BLaER1 treated with 17β-estradiol and CSF1 and Interleukin-3, amounts not matched to agents 10 nM and 100 nM (cell line): ENCODE data around the gene TIGD2.

ENCODE experiments used
- H3K27ac ChIP-seq, 11 experiments: shearing (Covaris generic); formaldehyde crosslinking; 2 replicates each; pipeline ENCODE4 v1.8.1; 2022
- H3K27me3 ChIP-seq, 11 experiments: shearing (Covaris generic); formaldehyde crosslinking; 2 replicates each; pipeline ENCODE4 v1.8.1; 2022
- H3K36me3 ChIP-seq, 11 experiments: shearing (Covaris generic); formaldehyde crosslinking; 2 replicates each; pipeline ENCODE4 v1.8.1; 2022
- H3K4me1 ChIP-seq, 10 experiments: shearing (Covaris generic); formaldehyde crosslinking; 2 replicates each; pipeline ENCODE4 v1.8.1; 2022
- H3K4me2 ChIP-seq, 11 experiments: shearing (Covaris generic); formaldehyde crosslinking; 2 replicates each; pipeline ENCODE4 v1.8.1; 2022
- H3K4me3 ChIP-seq, 10 experiments: shearing (Covaris generic); formaldehyde crosslinking; 2 replicates each; pipeline ENCODE4 v1.8.1; 2022
- H3K9ac ChIP-seq, 11 experiments: shearing (Covaris generic); formaldehyde crosslinking; 2 replicates each; pipeline ENCODE4 v1.8.1; 2022
- H3K9me3 ChIP-seq, 11 experiments: shearing (Covaris generic); formaldehyde crosslinking; replicated peaks in 1 of 11; 2 replicates each; pipeline ENCODE4 v1.8.1; 2022
- H4K20me1 ChIP-seq, 11 experiments: shearing (Covaris generic); formaldehyde crosslinking; 2 replicates each; pipeline ENCODE4 v1.8.1; 2022
- Cebpa-rat ChIP-seq, 11 experiments: shearing (Covaris generic); IDR thresholded peaks; 2 replicates each; pipeline ENCODE4 v1.8.1; 2022

The TIGD2 gene

DNA sequence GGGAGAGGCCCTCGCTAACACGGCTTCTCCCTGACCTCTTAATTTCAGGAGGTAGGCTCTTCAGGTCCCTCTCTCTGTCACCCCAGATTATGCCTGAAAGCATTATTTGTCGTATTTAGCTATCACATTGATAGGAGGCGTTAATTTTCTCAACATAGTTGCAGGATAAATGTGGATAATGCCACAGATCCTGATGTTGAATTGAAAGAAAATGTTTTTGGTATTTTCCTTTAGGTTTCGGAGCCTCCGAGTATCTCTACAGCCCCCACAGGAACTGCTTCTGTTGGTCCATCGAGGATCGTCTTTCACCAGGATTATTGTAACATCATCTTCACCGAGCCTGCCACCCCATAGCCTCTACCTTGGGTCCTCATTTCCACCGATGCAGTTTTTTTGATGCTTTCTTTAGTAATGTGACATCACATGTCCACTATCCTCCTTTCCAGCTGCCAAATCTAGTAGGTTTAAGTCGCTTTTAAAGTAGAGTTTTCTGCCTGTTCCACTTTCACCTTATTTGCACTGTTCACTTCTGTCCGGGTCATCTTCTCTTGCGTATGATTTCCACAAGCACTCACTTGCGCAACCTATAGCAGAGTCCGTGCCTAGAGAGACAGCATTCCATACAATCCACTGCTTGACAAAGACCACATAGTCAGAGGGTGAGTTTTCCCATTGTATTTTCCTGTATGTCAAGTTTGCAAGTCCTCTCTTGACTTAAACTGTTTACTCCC, 665 bp downstream of the TIGD2 start:
- Histone ChIP-seq H3K4me3 (peak overlapping the region; percentile 64 to 83 (median 76)), H3K36me3 (peaks cover 0 to 30% (median 19%) of the 10 kb centered on the region in 11 experiments; a peak in 14 of 22 replicates), H3K4me1 (peaks cover 8 to 21% (median 15%) of the 10 kb centered on the region in 10 experiments), H3K27me3 (peaks cover 9 to 17% (median 14%) of the 10 kb centered on the region in 11 experiments), H4K20me1 (no peaks in the 10 kb centered on the region), H3K4me2 (peak overlapping the region; percentile 78 to 94 (median 89)), H3K9ac (peak overlapping the region; percentile 77 to 94 (median 88)), H3K27ac (peak overlapping the region; percentile 58 to 94 (median 88); a peak in 21 of 22 replicates), H3K9me3 (peaks cover 0 to 43% (median 36%) of the 10 kb centered on the region in 11 experiments; a peak in 18 of 22 replicates)
- TF ChIP-seq Cebpa-rat (IDR thresholded peaks at IDR 0.05), result peak in 4 of 11 experiments; percentile 35 to 62 (median 52); a peak in 5 of 22 replicates

DNA sequence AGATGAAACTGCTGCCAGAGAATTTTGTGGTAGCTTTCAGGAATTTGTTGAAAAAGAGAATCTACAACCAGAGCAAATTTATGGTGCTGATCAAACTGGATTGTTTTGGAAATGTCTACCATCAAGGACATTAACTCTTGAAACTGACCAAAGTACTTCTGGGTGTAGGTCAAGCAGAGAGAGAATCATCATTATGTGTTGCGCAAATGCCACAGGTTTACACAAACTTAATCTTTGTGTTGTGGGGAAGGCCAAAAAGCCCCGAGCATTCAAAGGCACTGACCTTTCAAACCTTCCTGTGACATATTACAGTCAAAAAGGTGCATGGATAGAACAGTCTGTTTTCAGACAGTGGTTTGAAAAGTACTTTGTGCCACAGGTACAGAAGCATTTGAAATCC, 2.1 kb downstream of the TIGD2 start:
- no peaks in the 10 kb centered on the region for H4K20me1 ChIP-seq
- peaks cover 8 to 21% (median 15%) of the 10 kb centered on the region in 10 experiments for H3K4me1 ChIP-seq
- H3K4me2 ChIP-seq, result peak overlapping the region in 3 of 11 experiments; percentile 83 to 91 (median 84); a peak in 1 of 22 replicates
- H3K9me3 ChIP-seq, result peaks cover 0 to 31% (median 21%) of the 10 kb centered on the region in 11 experiments; a peak in 17 of 22 replicates
- H3K27me3 ChIP-seq, result peaks cover 9 to 17% (median 14%) of the 10 kb centered on the region in 11 experiments
- H3K9ac ChIP-seq, result no peak overlapping the region
- peaks cover 0 to 33% (median 22%) of the 10 kb centered on the region in 11 experiments; a peak in 14 of 22 replicates for H3K36me3 ChIP-seq
- H3K4me3 ChIP-seq, result no peak overlapping the region
- no peak overlapping the region for H3K27ac ChIP-seq
- TF ChIP-seq Cebpa-rat (IDR thresholded peaks at IDR 0.05), result no peak

GRCh38 chr4:89114100-89114499, 2.8 kb downstream of the TIGD2 start:
- no peak overlapping the region for H3K27ac ChIP-seq
- H3K9ac ChIP-seq, result no peak overlapping the region
- H4K20me1 ChIP-seq, result no peaks in the 10 kb centered on the region
- TF ChIP-seq Cebpa-rat (IDR thresholded peaks at IDR 0.05), result no peak
- peaks cover 8 to 21% (median 15%) of the 10 kb centered on the region in 10 experiments for H3K4me1 ChIP-seq
- H3K4me3 ChIP-seq, result no peak overlapping the region
- peak overlapping the region in 1 of 11 experiments; percentile 11; a peak in 1 of 22 replicates for H3K4me2 ChIP-seq
- H3K27me3 ChIP-seq, result peaks cover 9 to 17% (median 14%) of the 10 kb centered on the region in 11 experiments
- peaks cover 0 to 33% (median 22%) of the 10 kb centered on the region in 11 experiments; a peak in 14 of 22 replicates for H3K36me3 ChIP-seq
- peaks cover 0 to 24% (median 15%) of the 10 kb centered on the region in 11 experiments; a peak in 12 of 22 replicates for H3K9me3 ChIP-seq

DNA sequence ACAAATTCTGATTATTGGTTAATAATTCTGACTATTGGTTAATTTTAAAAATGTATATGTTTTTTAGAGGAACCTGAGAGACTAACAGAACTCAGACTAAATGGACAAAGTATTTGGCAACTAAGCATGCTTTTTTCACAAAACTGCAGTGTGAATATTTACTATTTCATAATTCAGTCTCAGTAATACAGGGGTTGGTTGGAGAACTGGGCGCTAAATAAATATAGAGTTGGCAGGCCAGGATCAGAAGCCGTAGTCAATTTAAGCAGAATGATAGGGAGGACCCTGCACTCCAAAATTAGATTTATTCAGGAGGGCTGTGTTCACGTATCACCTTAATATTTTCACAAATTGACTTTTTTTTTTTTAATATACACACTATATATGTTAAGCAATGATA, 5.8 kb downstream of the TIGD2 start:
- Histone ChIP-seq H3K4me1 (peaks cover 5 to 17% (median 6%) of the 10 kb centered on the region in 10 experiments), H3K9ac (no peak overlapping the region), H3K9me3 (peaks cover 0 to 23% (median 14%) of the 10 kb centered on the region in 11 experiments; a peak in 12 of 22 replicates), H3K27me3 (no peaks in the 10 kb centered on the region), H4K20me1 (no peaks in the 10 kb centered on the region), H3K27ac (no peak overlapping the region), H3K4me2 (no peak overlapping the region), H3K4me3 (no peak overlapping the region), H3K36me3 (peaks cover 0 to 33% (median 22%) of the 10 kb centered on the region in 11 experiments; a peak in 14 of 22 replicates)
- TF ChIP-seq Cebpa-rat (IDR thresholded peaks at IDR 0.05), result no peak

GRCh38 chr4:89119166-89119565, 7.8 kb downstream of the TIGD2 start:
- no peak overlapping the region for H3K4me3 ChIP-seq
- H3K4me1 ChIP-seq, result peaks cover 0 to 5% (median 0%) of the 10 kb centered on the region in 10 experiments; a peak in 1 of 20 replicates
- no peak for TF ChIP-seq Cebpa-rat (IDR thresholded peaks at IDR 0.05)
- no peak overlapping the region for H3K4me2 ChIP-seq
- H3K27ac ChIP-seq, result no peak overlapping the region
- H3K9me3 ChIP-seq, result peaks cover 0 to 9% (median 0%) of the 10 kb centered on the region in 11 experiments; a peak in 6 of 22 replicates
- peaks cover 0 to 20% (median 10%) of the 10 kb centered on the region in 11 experiments; a peak in 9 of 22 replicates for H3K36me3 ChIP-seq
- no peak overlapping the region for H3K9ac ChIP-seq
- H3K27me3 ChIP-seq, result no peaks in the 10 kb centered on the region
- H4K20me1 ChIP-seq, result no peaks in the 10 kb centered on the region

- Histone ChIP-seq H4K20me1 (no peaks in the 10 kb centered on the region), H3K9me3 (peaks cover 0 to 6% (median 0%) of the 10 kb centered on the region in 11 experiments; a peak in 2 of 22 replicates), H3K9ac (no peak overlapping the region), H3K4me1 (no peaks in the 10 kb centered on the region), H3K4me2 (no peak overlapping the region), H3K27ac (no peak overlapping the region), H3K27me3 (no peaks in the 10 kb centered on the region), H3K36me3 (peaks cover 0 to 20% (median 7%) of the 10 kb centered on the region in 11 experiments; a peak in 6 of 22 replicates), H3K4me3 (no peak overlapping the region)
- TF ChIP-seq Cebpa-rat (IDR thresholded peaks at IDR 0.05), result no peak
These were observed 8.5 kb downstream of the TIGD2 start for GRCh38 chr4:89119836-89120235.

DNA sequence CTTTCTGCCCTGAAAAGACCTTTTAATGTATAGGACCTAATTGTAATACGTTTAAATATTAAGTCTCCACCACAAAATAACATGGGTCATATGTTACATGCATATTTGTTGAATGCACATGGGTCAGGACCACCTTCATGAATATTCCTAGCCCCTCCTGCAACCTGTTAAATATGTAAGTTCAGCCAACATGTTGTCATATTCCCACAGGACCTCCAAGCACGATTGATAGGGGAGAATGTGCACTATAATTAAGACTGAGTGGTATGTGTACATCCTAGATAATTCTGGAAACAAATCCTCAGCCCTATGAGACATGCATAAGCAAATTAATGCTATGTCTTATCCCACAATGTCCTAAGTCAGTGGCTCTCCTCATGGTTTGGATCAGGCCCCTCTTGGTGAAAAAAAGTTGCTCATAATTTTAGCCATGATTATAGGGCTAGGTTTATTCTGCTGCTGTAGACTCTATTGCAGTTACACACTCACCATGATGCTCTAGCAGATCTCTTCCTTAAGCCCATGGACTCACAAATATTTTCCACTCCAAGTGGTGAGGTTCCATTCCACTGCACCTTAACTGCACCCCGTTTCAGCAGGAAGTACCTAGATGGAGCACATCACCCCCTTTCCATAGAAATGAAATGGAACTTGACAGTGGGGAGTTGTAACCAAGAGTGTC, 10.2 kb downstream of the TIGD2 start:
- H3K4me3 ChIP-seq, result no peak overlapping the region
- TF ChIP-seq Cebpa-rat (IDR thresholded peaks at IDR 0.05), result no peak
- no peak overlapping the region for H3K27ac ChIP-seq
- H3K9me3 ChIP-seq, result peaks cover 0 to 6% (median 0%) of the 10 kb centered on the region in 11 experiments; a peak in 1 of 22 replicates
- H3K4me1 ChIP-seq, result no peaks in the 10 kb centered on the region
- no peaks in the 10 kb centered on the region for H4K20me1 ChIP-seq
- H3K4me2 ChIP-seq, result no peak overlapping the region
- H3K9ac ChIP-seq, result no peak overlapping the region
- H3K36me3 ChIP-seq, result peaks cover 0 to 14% (median 0%) of the 10 kb centered on the region in 11 experiments; a peak in 2 of 22 replicates
- H3K27me3 ChIP-seq, result no peaks in the 10 kb centered on the region

DNA sequence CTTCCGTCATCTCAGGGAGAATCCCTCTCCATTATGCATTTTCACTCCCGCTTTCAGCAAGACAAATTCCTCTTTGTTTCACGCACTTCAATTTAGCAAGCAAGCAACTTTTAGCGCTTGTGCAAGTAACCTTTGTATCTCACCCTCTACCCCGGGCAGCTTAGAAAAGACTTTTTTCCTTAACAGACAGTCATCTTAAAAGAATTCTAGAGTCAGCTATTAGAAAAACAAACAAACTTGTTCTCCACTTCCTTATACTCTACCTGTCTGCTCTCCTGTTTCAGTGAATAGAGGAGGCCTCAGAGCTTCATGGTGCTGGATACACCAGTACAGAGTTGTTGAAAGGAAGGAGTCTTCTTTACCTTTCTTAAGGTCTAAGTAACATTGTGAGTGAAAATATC, 12.1 kb downstream of the TIGD2 start:
- Histone ChIP-seq H3K4me1 (no peaks in the 10 kb centered on the region), H3K27ac (no peak overlapping the region), H3K36me3 (no peaks in the 10 kb centered on the region), H4K20me1 (no peaks in the 10 kb centered on the region), H3K27me3 (no peaks in the 10 kb centered on the region), H3K4me2 (no peak overlapping the region), H3K9ac (no peak overlapping the region), H3K4me3 (no peak overlapping the region), H3K9me3 (peaks cover 0 to under 1% (median 0%) of the 10 kb centered on the region in 11 experiments; a peak in 1 of 22 replicates)
- no peak for TF ChIP-seq Cebpa-rat (IDR thresholded peaks at IDR 0.05)
